ENCODE results near the gene ACTN2. TPM values are rescaled to one million over a fixed set of nuclear protein-coding genes. Genes with fewer than 3 reads are reported as not detected.

The ACTN2 gene
- total RNA-seq, 1 donor from 2014 or later, result 1.9 TPM

DNA sequence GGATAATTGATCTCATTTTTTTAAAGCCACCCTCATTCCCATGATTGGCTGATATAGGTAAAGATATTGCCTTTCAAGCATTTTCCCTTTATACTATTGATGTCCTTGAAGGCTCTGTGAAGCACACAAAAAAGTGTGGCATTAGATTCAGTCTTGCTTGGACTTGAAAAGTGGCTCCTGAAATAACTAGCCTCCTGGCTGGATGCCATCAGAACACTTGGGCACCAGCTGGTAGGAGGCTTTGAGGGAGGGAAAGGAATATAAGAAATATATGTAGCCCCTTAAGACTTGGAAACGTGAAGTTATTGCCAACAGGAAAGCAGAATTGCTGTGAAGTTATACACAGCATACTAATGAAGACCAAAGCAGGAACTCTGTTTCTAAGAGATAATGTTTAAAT is 122.8 kb downstream of the ACTN2 start:
- DNase-seq (ENCODE audit: low spot score in 2 of 2, unreplicated experiment in 2 of 2), result no peak
- Mint-ChIP-seq H3K36me3 (peaks cover 36% of the 10 kb centered on the region), H3K27me3 (ENCODE audit: low read depth) (no peaks in the 10 kb centered on the region), H3K4me1 (no peaks in the 10 kb centered on the region), H3K27ac (no peak overlapping the region), H3K9me3 (peaks cover 4% of the 10 kb centered on the region), H3K4me3 (no peak overlapping the region)
- TF ChIP-seq CTCF (IDR thresholded peaks at IDR 0.05; ENCODE audit: unreplicated experiment), result no peak

DNA sequence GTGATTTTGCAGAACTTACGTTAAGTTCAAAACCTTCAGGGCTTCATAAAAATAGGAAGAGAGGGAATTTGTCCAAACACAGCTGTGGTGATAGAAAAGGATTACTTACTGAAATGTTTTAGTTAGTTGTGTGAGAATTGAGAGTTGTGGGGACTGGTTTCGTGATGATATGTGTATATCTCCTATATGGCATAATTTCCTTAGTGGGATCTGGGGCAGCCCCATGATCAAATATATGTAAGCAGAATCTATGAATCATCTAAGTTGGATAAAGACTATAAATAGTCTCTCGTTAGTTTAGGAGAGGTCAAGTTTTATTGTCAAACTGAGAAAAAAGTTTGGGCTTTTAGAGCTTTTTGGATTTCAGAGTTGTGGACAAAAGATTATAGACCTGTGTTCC is 123.7 kb downstream of the ACTN2 start:
- H3K4me1 Mint-ChIP-seq, result no peaks in the 10 kb centered on the region
- no peaks in the 10 kb centered on the region for H3K27me3 Mint-ChIP-seq (ENCODE audit: low read depth)
- H3K36me3 Mint-ChIP-seq, result peaks cover 36% of the 10 kb centered on the region
- H3K9me3 Mint-ChIP-seq, result peaks cover 4% of the 10 kb centered on the region
- no peak overlapping the region for H3K4me3 Mint-ChIP-seq
- no peak overlapping the region for H3K27ac Mint-ChIP-seq
- TF ChIP-seq CTCF (IDR thresholded peaks at IDR 0.05; ENCODE audit: unreplicated experiment), result no peak
- no peak for DNase-seq (ENCODE audit: low spot score in 2 of 2, unreplicated experiment in 2 of 2)

- Mint-ChIP-seq H3K4me3 (no peak overlapping the region), H3K36me3 (peaks cover 44% of the 10 kb centered on the region), H3K27ac (no peak overlapping the region), H3K9me3 (peaks cover 4% of the 10 kb centered on the region), H3K27me3 (ENCODE audit: low read depth) (no peaks in the 10 kb centered on the region), H3K4me1 (no peaks in the 10 kb centered on the region)
- no peak for DNase-seq (ENCODE audit: low spot score in 2 of 2, unreplicated experiment in 2 of 2)
- TF ChIP-seq CTCF (IDR thresholded peaks at IDR 0.05; ENCODE audit: unreplicated experiment), result no peak
Measured at GRCh38 chr1:236812334-236813030, 126.2 kb downstream of the ACTN2 start.

Other genes with a start within 250 kb of the ACTN2 start
- gene LGALS8, start 162.5 kb upstream of the ACTN2 start, total RNA-seq, result 67.6 to 71.6 TPM (median 67.8 TPM) in 3 replicates
- gene HEATR1, start 82.0 kb upstream of the ACTN2 start, total RNA-seq, result 48.4 to 53.2 TPM (median 51.8 TPM) in 3 replicates
- 60.4 to 62.5 TPM (median 61.6 TPM) in 3 replicates for gene MTR, start 108.8 kb downstream of the ACTN2 start, total RNA-seq

Data from mesothelial cell of epicardium (in vitro differentiated cells).